ENCODE results near the gene LNP1. TPM values are rescaled to one million over a fixed set of nuclear protein-coding genes. Genes with fewer than 3 reads are reported as not detected.
"Not testable (repeated sequence)": the region's sequence is repeated elsewhere in the genome, so short reads cannot be mapped to it uniquely, and the experiment has no call there.

Gene LNP1
- polyA plus RNA-seq, 4 donors: 7.0 to 9.9 (median 8.3) TPM

DNA sequence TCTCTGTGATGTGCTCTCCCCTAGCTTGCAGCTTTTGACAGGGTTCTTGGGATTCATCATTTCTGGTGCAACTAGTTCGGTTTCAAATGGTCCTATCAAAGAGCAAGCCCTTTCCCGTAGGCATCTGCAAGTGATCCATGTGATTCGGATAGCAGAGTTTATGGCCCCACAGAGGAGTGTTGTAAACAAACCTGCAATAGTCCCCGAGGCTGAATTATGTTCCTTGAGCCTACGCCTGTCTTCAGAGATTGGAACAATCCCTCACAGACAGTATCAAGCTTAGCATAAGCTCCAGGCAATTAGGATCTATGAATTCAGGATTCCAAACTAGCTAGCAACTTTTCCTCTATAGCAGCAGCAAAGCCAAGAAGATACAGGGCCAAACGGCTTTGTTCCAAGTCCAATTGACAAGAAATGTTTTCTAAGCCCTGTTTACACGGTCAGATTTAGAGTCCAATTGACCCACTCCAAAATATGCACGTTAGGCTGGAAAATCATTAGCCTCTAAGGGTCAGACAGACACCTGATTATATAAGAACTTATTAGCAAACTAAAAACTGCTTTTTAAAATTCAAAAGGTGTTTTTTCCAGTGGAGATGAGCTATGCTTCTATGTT is 24.8 kb downstream of the LNP1 start:
- no peak for DNase-seq (ENCODE audit: low read depth in 4 of 4, low spot score in 2 of 4)

DNA sequence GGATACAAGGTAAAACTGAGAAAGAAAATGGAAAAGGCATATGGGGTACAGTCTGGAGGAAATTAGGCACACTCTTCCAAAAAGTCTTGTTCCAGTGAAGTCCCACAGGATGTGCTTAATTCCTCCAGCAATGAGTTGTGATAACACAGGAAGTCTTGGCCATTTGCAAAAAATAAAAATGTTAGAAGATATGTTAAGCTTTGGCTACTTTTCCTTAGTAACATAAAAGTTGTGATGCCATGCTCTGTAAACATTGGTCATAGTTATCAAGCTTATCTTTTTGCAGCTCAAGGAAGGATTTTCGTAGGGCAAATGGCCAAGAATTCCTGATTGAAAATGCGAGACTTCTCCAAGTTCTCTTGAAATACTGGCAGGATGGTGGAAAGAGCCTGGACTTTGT is 26.4 kb downstream of the LNP1 start:
- DNase-seq (ENCODE audit: low read depth in 4 of 4, low spot score in 2 of 4): no peak

DNA sequence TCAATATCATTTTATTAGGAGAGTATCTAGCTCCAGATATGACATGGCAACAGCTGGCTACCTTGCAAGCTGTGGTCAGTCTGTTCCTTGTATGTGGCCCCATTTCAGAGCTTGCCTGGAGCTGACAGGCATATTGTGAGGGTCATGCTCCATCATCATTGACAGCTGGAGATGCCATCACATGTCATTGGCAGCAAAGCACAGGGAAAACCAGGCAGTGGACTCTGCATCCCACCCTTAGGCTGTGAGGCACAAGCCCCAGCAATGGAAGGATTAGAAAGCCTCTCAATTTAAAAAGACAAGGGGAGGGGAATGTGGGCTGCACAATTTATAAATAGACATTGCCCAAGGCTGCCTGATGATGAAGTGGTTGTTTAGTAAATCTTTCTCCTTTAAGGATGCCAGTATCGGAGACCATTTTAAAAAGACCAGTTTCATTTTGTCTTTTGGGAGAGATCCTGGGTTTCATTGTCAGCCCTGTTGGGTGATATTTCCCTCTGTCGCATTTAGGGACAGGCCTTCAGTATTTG is 27.9 kb downstream of the LNP1 start:
- DNase-seq (ENCODE audit: low read depth in 4 of 4, low spot score in 2 of 4): no peak

DNA sequence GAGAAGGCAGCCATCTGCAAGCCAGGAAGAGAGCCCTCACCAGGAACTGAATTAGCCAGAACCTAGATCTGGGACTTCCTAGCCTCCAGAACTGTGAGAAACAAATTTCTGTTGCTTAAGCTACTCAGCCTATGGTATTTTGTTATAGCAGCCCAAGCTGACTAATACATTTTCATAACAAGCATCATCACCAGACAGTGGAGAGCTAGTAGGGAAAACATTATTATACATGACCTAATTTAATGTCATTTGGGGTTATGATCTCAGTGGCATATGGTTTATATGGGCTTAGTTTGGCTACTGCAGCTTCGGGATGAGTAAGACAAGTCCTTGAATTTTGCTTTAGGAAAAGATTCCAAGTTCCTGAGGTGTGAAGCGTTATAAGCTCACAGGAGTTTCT is 35.6 kb downstream of the LNP1 start:
- no peak for DNase-seq (ENCODE audit: low read depth in 4 of 4, low spot score in 2 of 4)

DNA sequence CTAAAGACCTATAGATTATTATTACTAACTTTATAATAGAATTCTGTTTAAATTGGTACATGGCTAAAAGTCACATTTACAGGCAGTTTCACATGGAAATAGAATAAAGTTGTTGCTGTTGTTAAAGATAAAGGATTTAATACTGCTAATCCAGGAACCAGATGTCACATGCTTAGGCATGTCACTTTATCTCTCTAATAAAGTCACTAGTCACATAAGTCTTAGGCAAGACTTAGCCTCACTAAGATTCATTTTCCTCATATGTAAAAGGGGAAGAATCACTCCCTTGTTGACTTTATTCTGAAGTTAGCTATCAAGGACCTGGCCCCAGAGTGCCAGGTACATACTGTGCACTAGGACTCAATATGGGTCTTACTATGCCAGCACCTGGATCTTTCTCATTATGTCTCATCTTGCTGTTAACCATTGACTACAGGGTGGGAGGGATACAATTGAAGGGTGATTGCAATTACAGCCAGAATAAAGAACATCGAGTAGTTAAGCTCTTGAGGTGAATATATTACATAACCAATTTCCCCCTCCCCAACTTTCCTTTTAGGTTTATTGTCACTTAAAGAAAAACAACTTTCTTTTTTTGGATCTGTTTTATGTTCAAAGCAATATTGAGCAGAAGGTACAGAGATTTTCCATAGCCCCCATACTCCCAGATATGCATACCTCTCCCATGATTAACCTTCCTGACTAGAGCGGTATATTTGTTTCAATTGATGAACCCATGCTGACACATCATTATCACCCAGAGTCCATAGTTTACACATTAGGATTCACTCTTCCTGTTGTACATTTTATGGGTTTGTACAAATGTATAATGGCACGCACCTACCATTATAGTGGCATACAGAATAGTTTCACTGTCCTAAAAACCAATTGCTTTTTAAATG is 36.6 kb downstream of the LNP1 start:
- DNase-seq (ENCODE audit: low read depth in 4 of 4, low spot score in 2 of 4): no peak

DNA sequence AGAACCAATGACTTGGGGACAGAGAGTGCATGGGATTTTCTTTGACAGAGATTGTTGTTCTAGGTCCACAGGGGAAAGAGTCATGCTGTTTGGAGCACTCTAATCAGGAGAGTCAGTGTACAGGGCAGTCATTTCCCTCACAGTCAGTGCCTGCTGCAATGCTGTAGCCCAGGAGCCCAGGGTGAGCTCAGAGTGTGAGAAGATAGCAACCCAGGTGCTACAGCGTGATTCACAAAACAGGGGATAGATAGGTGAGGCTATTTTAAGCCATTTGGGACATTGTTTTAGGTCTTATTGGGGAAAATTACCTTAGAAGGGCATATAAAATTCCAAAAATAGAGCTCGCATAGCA is 37.3 kb downstream of the LNP1 start:
- no peak for DNase-seq (ENCODE audit: low read depth in 4 of 4, low spot score in 2 of 4)

DNA sequence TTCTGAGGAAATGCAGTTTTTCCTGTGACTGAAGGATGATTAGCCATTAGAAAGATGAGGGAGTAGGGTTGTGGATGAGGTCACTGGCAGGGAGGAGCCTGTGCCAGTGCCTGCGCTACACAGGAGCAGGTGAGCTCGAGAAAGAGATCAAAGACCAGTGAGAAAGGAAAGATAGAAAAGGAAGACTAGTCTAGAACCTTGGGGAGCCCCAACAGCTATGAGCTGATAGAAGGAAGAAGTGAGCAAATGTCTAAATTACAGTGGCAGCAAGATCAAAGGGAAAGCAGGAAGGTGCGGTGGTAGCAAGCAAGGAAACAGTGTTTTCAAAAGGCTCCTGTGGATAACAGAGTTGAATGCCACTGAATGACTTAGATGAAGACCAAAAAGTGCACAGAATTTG is 39.6 kb downstream of the LNP1 start:
- DNase-seq (ENCODE audit: low read depth in 4 of 4, low spot score in 2 of 4): no peak

DNA sequence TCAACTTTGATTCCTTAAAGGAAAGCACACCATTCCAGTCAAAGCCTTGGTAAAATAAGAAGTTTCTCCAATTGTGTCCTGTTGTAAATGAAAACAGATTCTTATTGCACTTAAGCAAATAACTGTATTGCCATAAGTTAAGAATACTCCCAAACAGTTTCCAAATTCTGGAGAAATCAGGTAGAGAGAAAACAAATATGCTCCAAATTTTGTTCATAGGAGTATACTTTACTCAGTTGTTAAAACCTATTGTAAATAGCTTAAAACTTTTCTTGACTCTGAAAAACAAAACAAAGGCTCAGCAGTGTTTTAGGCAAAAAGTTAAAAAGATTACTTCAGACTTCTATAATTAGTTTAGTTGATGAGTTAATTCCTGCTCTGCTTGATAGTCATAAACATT is 42.4 kb downstream of the LNP1 start:
- DNase-seq (ENCODE audit: low read depth in 4 of 4, low spot score in 2 of 4): no peak

DNA sequence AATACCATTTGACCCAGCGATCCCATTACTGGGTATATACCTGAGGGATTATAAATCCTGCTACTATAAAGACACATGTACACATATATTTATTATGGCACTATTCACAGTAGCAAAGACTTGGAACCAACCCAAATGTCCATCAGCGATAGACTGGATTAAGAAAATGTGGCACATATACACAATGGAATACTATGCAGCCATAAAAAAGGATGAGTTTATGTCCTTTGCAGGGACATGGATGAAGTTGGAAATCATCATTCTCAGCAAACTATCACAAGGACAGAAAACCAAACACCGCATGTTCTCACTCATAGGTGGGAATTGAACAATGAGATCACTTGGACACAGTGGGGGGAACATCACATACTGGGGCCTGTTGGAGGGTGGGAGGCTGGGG is 45.7 kb downstream of the LNP1 start:
- not testable (repeated sequence) for DNase-seq (ENCODE audit: low read depth in 4 of 4, low spot score in 2 of 4)

DNA sequence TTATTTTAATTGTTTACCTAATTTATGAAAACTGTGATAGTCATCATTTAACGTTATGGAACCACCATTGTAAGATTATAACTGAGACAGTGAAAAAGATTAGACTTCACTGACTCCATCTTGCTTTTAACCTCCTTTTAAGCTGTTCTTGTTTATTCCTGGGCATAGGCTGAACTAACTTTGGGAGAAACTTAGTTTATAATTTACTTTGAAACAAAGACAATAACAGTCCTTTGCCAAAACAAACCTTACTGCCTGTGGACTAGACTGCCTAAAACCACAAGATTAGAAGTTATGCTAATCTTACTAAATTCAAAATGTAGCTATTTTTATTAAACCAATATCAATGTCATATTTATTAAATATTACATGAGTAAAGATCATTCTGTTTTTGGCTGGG is 46.7 kb downstream of the LNP1 start:
- no peak for DNase-seq (ENCODE audit: low read depth in 4 of 4, low spot score in 2 of 4)

DNA sequence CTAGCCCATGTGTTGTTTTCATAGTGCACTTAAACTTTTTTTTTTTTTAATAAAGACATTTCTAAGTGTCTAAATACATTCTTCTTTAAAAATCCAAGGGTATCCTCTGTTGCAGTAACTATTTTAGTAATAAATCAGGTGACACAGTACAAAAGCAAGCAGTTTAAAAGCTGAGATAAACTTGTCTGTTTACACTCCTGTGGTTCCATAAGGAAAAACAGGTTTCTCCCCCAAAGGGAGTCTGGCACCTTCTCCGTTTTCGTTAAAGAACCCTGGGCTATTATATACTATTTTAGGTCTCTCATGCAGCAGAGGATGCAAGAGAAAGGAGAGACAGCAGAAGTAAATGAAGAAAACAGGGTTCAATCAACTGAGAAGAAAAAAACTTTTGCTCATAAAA is 47.9 kb downstream of the LNP1 start:
- DNase-seq (ENCODE audit: low read depth in 4 of 4, low spot score in 2 of 4): no peak

DNA sequence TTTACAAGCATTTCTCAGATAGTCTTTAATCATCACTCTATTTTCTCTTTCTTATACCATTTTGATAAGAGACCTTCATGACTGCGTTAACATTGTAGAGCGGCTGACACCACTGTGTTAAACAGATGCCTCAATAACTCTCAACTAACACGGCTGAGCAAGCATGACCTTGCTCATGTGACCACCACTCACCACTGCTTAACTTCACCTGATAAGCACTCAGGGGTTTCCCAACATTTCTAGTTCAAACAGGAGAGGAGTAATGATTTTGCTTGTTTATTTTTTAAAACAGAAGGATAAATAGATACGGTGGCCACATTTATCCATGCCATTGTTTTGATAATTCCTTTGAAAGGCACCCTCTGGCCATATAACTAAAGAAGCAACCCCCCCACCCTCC is 53.3 kb downstream of the LNP1 start:
- no peak for DNase-seq (ENCODE audit: low read depth in 4 of 4, low spot score in 2 of 4)

DNA sequence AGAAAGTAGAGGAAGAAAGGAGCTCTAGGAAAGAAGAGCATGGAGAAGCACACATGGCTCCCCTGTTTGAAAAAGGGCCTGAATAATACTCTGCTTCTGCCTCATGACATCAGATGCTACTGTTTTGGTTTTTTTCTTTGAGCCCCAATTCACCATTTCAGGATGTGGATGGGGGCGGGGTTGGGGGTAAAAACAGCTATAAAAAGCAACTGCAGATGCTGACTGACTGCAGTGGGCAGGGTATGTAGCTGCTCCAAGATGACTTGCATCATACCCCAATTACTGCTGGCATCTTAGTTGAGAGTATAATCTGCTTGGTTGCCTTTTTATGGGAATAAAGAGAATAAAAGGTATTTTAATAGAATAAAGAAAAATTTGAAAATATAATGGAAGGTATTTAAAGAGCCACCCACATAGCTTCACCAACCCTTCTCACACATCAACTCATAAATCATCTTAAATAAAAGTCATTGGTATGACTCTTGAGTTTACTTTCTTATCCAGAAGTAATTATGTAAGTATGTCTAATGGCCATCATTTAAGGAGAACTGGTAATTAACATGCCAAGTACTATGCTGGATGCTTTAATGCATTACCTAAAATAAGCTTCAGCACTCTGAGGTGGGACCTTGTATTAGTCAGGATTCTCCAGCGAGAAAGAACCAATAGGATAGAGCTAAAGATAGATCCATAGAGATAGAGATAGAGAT is 54.7 kb downstream of the LNP1 start:
- DNase-seq (ENCODE audit: low read depth in 4 of 4, low spot score in 2 of 4): no peak

DNA sequence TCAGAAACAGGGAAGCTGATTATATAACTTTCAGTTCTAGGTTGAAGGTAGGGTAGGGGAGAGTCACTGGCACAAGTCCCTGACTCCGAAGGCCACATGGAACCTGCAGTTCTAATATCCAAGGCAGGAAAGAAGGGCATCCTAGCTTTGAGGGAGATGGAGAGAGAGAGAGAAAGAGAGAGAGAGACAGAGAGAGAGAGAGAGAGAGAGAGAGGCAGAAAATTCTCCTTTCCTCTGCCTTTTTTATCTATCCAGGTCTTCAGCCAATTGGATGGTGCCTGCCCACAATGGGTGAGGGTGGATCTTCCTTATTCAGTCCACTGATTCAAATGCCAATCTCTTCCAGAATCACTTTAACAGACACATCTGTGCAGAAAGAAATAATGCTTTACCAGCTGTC is 55.4 kb downstream of the LNP1 start:
- no peak for DNase-seq (ENCODE audit: low read depth in 4 of 4, low spot score in 2 of 4)

DNA sequence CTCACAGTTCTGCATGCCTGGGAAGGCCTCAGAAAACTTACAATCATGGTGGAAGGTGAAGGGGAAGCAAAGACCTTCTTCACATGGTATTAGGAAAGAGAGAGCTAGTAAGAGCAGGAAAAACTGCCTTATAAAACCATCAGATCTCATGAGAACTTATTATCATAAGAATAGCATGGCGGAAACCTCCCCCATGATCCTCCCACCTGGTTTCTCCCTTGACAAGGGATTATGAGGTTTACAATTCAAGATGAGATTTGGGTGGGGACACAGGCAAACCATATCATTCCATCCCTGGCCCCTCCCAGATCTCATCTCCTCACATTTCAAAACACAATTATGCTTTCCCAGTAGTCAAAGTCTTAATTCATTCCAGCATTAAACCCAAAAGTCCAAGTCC is 56.5 kb downstream of the LNP1 start:
- DNase-seq (ENCODE audit: low read depth in 4 of 4, low spot score in 2 of 4): no peak

DNA sequence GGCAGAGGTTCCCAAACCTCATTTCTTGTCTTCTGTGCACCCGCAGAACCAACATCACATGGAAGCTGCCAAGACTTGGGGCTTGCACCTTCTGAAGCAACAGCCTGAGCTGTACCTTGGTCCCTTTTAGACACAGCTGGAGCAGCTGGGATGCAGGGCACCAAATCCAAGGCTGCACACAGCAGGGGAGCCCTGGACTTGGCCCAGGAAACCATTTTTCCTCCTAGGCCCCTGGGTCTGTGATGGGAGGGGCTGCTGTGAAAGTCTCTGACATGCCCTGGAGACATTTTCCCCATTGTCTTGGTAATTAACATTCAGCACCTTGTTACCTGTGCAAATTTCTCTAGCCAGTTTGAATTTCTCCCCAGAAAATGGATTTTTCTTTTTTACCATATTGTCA is 57.5 kb downstream of the LNP1 start:
- no peak for DNase-seq (ENCODE audit: low read depth in 4 of 4, low spot score in 2 of 4)

DNA sequence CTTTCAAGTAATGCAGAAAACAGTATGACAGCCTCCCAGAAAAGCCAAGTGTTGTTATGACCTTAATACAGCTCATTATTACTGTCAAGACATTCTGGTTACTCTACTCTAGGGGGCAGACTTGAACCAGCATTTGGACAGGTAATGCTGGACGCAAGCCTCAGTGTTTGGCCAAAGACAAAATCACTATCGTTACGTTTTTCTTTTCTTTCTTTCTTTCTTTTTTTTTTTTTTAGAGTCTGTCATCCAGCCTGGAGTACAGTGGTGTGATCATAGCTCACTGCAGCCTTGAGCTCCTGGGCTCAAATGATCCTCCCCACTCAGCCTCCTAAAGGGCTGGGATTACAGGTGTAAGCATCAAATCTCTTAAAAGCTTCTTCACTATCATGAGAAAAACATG is 61.7 kb downstream of the LNP1 start:
- DNase-seq (ENCODE audit: low read depth in 4 of 4, low spot score in 2 of 4): peak; percentile 7 to 50 (median 17)

DNA sequence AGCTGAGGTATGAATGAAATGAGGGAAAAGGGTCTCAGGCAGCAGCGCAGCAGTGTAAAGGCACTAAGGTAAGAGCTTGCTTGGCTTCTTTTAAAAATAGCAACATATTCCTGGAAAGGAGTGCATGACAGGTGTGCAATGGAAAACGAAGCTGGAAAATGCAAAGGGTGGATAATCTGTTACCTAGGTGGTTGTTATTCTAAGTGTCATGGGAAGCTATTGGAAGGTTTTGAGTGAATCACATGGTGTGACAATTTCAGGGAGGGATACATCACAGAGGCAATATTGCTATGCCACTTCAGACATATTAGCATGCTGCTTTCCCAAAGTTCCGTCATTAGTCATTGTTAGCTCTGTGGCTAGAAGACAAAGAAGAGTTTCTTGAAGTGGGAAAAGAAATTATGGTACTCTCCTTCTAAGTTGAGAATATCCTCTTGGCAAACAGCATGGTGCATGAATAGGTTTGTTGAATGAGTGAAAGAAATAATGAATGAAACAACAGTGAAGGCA is 62.4 kb downstream of the LNP1 start:
- DNase-seq (ENCODE audit: low read depth in 4 of 4, low spot score in 2 of 4): no peak

DNA sequence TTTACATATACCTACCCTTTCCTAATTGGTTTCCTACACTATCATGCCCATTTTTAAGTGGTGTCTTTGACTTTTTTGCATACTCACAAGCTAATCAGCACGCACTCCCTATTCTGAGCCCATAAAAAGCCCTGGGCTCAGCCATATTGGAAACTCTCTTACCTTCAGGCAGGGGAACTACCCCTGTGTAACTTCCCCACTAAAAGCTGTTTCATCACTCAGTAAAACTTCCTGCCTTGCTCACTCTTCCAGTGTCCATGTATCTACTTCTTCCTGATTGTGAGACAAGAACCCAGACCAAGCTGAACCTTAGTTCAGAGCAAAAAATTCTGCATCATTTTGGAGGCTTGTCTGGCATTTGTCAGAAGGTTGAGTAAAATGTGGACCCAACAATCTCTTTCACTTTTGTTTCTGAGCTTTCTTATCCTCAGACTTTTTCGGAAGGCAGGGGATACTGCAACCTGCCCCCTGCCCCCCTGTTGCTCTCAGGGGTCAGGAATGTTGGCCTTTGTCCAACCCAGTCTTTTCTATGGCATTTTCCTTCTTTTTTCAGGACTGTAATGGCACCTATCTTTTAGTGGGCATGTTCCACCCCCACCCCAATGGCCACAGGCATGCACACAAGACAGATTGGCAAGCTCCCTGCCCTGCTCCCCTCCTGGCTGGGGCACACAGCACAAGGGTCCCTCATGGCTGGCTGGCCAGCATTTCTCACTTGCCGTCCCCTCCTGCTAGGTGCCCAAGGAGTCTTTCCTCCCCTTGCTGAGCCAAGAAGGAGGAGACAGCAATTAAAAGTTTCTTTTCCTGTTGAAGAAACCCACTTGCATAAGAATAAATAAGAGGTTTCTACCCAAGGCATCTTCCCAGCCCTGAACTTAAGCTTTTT is 64.8 kb downstream of the LNP1 start:
- DNase-seq (ENCODE audit: low read depth in 4 of 4, low spot score in 2 of 4): no peak

DNA sequence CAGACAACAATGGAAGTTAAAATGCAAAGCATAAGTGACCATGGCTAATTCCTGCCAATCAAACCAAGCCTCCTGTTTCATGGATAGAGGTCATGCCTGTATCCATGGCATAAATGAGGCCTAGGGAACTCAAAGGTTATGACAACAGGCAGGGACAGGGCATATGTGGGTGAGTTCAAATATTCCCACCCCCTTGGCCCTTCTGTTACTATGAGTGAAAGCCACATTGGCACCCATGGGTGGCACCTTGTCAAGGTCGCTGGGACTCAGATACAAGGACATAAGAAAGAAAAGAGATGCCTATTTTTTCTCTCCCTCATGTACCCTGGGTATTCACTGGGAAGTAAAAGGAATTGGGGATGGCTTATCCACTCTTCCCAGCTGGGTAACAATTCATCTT is 65.8 kb downstream of the LNP1 start:
- DNase-seq (ENCODE audit: low read depth in 4 of 4, low spot score in 2 of 4): no peak
